Stimulated activated CD8-positive, alpha-beta memory T cell treated with anti-CD3 and anti-CD28 coated beads, Interleukin-7, amount 100 ng/mL, for 4 hours (primary cell): ENCODE data around the gene ZNRF2.

ENCODE experiments used
- DNase-seq, 2 donors: peaks; one replicate each; pipeline ENCODE4 v3.0.0-alpha.2; 2020; ENCODE audit warnings: low read depth in 2 of 2

ZNRF2 gene

GRCh38 chr7:30405179-30405578 lies 120.8 kb downstream of the ZNRF2 start:
- no peak for DNase-seq

- DNase-seq: no peak
Observed at GRCh38 chr7:30406664-30407425, 122.4 kb downstream of the ZNRF2 start.

- DNase-seq: no peak
Observed at GRCh38 chr7:30411173-30411572, 126.8 kb downstream of the ZNRF2 start.

- no peak for DNase-seq
Observed at GRCh38 chr7:30411897-30412296, 127.5 kb downstream of the ZNRF2 start.

GRCh38 chr7:30412782-30413504 lies 128.5 kb downstream of the ZNRF2 start:
- DNase-seq: no peak

- no peak for DNase-seq
Observed at GRCh38 chr7:30413864-30414263, 129.5 kb downstream of the ZNRF2 start.
